Bronchial epithelial cell (primary cell): ENCODE results near the gene HCAR3. TPM values are rescaled to one million over a fixed set of nuclear protein-coding genes. Genes with fewer than 3 reads are reported as not detected.
"Not testable (repeated sequence)": the region's sequence is repeated elsewhere in the genome, so short reads cannot be mapped to it uniquely, and the experiment has no call there.

Source experiments
- DNase-seq: peaks from one replicate; pipeline ENCODE4 v3.0.0-alpha.2; 2010; ENCODE audit warnings: low read depth
- FAIRE-seq: peaks from 2 replicates; lab custom pipeline; 2011; peaks lifted over from hg19 to GRCh38; lab: Jason Lieb, UNC
- H3K27me3 ChIP-seq: 2 replicates; pipeline ENCODE4 v1.5.1; 2011; ENCODE audit warnings: low read length; ENCODE audit not compliant: control insufficient read depth, insufficient read depth
- H3K36me3 ChIP-seq: 2 replicates; pipeline ENCODE4 v1.5.1; 2011; ENCODE audit warnings: low read length; ENCODE audit not compliant: control insufficient read depth, insufficient read depth
- H3K4me3 ChIP-seq: 2 replicates; pipeline ENCODE4 v1.5.1; 2011; ENCODE audit warnings: mild to moderate bottlenecking, low read depth, low read length, control low read depth
- total RNA-seq: library from RNA; depleted of rRNA; stranded (reverse); fragments of >200 nt; gene quantifications from 2 replicates; pipeline ENCODE4 v1.2.1, GENCODE V29; 2014
- TF ChIP-seq, protein P1 (sequence below): IDR thresholded peaks from 2 replicates; pipeline ENCODE4 v1.5.1; 2011; ENCODE audit warnings: mild to moderate bottlenecking, moderate library complexity, low read length, control low read depth, inconsistent platforms; ENCODE audit not compliant: insufficient read depth, severe bottlenecking

Gene HCAR3
- total RNA-seq, 1 donor from 2014 or later, result 0.26 TPM

DNA sequence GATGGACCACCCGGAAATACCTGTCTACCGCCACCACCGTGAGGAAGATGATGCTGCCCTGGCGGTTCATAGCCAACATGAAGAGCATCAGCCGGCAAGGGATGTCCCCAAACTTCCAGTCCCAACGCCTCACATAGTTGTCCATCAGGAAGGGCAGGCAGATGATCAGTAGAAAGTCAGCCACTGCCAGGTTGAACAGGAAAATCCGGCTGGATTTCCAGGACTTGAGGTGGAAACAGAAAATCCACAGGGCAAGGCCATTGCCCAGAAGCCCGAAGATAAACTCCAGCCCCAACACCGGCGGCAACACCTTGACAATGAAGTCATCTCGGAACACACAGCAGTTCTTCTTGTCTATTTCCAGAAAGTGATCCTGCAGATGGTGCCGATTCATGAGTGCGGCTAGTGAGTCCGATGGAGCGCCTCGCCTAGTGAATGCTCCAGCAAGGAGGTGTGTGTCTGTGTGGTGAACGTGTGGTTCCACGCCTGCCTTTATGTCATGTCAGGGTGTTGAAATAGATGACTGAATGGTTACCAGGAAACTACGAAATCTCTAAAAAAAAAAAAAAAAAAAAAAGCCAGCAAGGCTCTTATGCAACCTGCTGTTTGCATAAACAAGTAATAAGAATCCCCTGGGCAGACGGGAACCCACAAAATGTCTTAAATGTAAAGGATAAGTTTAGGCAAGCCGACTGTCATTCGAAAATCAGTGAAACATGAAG, 13.6 kb downstream of the HCAR3 start, which contains the start of gene HCAR2:
Gene HCAR2 (minus strand): TSS at position 468 of the 722 bp plus-strand sequence. CDS start 74 bp downstream, at position 394.
- H3K36me3 ChIP-seq, FAIRE-seq, H3K27me3 ChIP-seq, H3K4me3 ChIP-seq: not testable (repeated sequence)
- DNase-seq, result peak; percentile 97

DNA sequence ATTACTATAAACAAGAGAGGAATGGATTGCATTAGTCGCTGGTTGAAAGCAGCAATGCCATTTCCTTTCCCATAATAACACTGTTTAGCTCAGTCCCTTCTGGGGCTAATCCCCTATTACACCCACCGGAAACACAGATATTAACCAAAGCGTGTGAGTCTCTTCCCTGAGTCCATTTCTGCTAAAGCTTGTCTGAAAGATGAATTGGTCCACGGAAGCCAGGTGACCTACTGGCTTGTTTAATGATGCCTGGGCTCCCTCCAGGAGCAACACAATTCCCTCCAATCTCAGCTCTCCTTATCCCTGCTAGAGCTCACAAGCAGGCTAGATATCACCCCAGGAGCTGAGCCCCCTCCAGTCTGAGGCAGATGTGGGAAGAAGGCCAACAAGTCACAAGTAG, 15.1 kb downstream of the HCAR3 start:
- not testable (repeated sequence) for H3K4me3 ChIP-seq, H3K27me3 ChIP-seq, FAIRE-seq, H3K36me3 ChIP-seq, DNase-seq

DNA sequence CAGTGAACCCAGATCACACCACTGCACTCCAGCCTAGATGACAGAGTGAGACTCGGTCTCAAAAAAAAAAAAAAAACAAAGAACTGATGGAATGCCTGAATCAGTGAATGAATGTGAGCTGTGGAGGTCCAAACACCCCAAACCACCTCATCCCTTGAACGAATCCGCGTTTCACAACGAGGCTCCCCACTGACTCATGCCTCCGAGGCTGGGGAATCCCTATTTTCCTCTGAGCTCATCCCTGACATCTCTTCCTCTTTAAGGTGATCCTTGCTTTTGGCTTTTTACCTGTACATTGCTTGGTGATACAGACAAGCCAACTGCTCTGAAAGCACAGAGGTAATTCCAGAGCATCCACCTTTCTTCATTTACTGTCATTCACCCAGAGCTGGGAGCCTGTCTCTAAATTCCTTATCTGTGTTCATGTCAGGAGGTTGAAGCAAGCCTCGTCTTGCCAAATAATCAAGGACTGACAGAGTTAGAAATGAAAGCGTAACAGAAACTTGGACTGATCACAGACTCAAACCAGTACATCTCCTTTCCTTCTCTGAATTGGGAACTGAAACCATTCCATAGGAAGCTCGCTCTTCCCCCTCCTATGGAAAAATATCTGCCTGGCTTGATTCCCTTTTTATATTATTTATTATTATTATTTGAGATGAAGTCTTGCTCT, 16.4 kb downstream of the HCAR3 start:
- peak; percentile 92 for FAIRE-seq
- H3K4me3 ChIP-seq, DNase-seq: not testable (repeated sequence)

DNA sequence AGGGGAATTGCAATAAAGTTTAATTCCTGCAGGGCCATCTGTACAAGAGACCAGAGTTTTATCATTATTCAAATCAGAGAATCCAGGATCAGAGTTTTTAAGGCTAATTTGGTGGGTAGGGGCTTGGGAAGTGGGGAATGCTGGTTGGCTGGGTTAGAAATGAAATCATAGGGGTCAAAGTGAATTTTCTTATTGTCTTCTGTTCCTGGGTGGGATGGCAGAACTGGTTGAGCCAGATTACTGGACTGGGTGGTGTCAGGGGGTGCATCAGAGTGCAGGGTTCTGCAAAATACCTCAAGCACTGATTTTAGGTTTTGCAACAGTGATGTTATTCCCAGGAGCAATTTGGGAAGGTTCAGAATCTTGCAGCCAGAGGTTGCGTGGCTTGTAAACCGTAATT, 19.7 kb downstream of the HCAR3 start:
- not testable (repeated sequence) for H3K36me3 ChIP-seq, DNase-seq, H3K4me3 ChIP-seq, H3K27me3 ChIP-seq, FAIRE-seq

More for the DNA sequence above, 16.4 kb downstream of the HCAR3 start:
- H3K36me3 ChIP-seq, H3K27me3 ChIP-seq: not testable (repeated sequence)

DNA sequence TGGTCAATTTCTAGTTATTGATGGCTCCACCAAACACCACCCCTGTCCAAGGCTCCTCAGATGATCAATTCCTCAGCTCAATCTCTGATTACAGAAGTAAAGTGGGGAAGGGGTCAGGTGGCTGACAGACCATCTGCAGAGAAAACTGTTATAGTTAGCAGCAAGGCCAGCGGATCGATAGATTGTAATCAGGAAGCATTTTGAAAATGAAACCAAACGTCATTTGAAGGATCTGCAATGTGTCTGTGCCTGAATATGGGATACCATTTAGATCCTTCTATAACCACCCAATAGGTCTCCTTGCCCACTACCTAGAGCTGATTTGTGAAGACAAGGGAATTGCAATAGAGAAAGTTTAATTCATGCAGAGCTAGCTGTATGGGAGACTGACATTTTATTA, 25.0 kb downstream of the HCAR3 start:
- Histone ChIP-seq H3K4me3 (no peak overlapping the region), H3K36me3 (no peaks in the 10 kb centered on the region), H3K27me3 (no peaks in the 10 kb centered on the region)
- TF ChIP-seq, protein P1, sequence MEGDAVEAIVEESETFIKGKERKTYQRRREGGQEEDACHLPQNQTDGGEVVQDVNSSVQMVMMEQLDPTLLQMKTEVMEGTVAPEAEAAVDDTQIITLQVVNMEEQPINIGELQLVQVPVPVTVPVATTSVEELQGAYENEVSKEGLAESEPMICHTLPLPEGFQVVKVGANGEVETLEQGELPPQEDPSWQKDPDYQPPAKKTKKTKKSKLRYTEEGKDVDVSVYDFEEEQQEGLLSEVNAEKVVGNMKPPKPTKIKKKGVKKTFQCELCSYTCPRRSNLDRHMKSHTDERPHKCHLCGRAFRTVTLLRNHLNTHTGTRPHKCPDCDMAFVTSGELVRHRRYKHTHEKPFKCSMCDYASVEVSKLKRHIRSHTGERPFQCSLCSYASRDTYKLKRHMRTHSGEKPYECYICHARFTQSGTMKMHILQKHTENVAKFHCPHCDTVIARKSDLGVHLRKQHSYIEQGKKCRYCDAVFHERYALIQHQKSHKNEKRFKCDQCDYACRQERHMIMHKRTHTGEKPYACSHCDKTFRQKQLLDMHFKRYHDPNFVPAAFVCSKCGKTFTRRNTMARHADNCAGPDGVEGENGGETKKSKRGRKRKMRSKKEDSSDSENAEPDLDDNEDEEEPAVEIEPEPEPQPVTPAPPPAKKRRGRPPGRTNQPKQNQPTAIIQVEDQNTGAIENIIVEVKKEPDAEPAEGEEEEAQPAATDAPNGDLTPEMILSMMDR, result no peak
- FAIRE-seq, result no peak
- DNase-seq, result no peak

DNA sequence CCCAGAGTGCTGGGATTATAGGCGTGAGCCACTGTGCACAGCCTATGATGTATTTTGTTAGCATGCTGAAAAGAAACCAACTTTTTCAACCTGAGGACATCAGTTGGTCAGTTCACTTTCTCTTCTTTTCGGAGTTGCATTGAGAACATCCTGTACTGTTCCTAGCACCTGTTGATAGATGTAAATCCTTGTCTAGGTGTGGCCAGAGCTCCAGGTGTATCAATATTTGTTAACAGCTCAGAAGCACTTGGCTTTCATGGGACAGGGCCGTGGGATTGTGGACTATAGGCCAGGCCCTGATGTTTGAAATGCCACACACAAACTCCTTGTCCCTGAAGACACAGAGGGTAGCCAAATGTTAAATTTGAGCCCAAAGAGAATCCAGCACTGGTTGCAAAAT, 28.3 kb downstream of the HCAR3 start:
- TF ChIP-seq, protein P1, result no peak
- FAIRE-seq, result no peak
- H3K4me3 ChIP-seq, result no peak overlapping the region
- no peak for DNase-seq
- H3K36me3 ChIP-seq, result no peaks in the 10 kb centered on the region
- H3K27me3 ChIP-seq, result no peaks in the 10 kb centered on the region

DNA sequence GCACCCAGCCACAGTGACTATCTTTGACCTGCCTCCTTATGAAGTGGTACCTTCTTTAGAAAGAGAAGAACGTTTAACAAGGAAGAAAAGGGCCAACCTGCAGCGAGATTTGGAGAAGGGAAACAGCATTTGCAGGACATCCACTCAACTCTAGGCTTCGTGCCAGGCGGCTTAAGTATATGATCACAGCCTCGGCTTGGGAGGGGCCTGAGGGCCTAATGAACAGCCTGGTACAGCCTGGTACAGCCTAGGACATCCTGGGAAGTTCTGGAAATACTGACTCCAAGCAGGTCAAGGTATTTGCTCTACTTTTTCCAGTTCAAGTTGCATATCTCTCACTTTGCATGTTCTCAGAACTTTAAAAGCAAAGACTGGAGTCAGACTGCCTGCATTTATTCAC, 29.5 kb downstream of the HCAR3 start:
- TF ChIP-seq, protein P1, result no peak
- no peaks in the 10 kb centered on the region for H3K36me3 ChIP-seq
- no peak overlapping the region for H3K4me3 ChIP-seq
- FAIRE-seq (no peak), DNase-seq (peak; percentile 36)
- no peaks in the 10 kb centered on the region for H3K27me3 ChIP-seq
